Endothelial cell of umbilical vein (primary cell): ENCODE measurements around the gene DIP2C.

ENCODE experiments used
- CTCF ChIP-seq, 2 donors: IDR thresholded peaks; 1 replicate in 1 of 2; 2 replicates in 1 of 2; pipeline ENCODE4 v1.5.1; 2011; ENCODE audit warnings: low read length in 2 of 2, mild to moderate bottlenecking in 2 of 2, moderate library complexity in 2 of 2, control low read depth in 1 of 2, inconsistent platforms in 1 of 2, low read depth in 1 of 2; ENCODE audit not compliant: insufficient read depth in 1 of 2; ENCODE audit errors: extremely low read depth in 1 of 2
- JUN ChIP-seq: IDR thresholded peaks from 2 replicates; pipeline ENCODE4 v1.6.1; 2011; ENCODE audit warnings: borderline replicate concordance, low read depth; ENCODE audit not compliant: insufficient read length, insufficient read depth
- MAX ChIP-seq: IDR thresholded peaks from 2 replicates; pipeline ENCODE4 v1.6.1; 2011; ENCODE audit not compliant: insufficient read depth, insufficient read length
- POLR2A ChIP-seq: IDR thresholded peaks from 2 replicates; pipeline ENCODE4 v1.6.1; 2012; ENCODE audit warnings: low read depth, mild to moderate bottlenecking, control low read depth, low read length

- TF ChIP-seq MAX, result no peak
- TF ChIP-seq JUN, result no peak
- no peak for TF ChIP-seq CTCF (IDR thresholded peaks at IDR 0.05; ENCODE audit: extremely low read depth in 1 of 2, insufficient read depth in 1 of 2, low read depth in 1 of 2, low read length in 2 of 2)
- TF ChIP-seq POLR2A, result no peak
Measured at GRCh38 chr10:391847-392704, 297.4 kb downstream of the DIP2C start.
